Tibial nerve (tissue), 4 donors: ENCODE data around the gene RPL37A. TPM values are rescaled to one million over a fixed set of nuclear protein-coding genes. Genes with fewer than 3 reads are reported as not detected.
A peak's percentile ranks its signal among the peaks of the same experiment; 100 is the strongest.

ENCODE experiments used
- DNase-seq, 2 donors: peaks; one replicate each; pipeline ENCODE4 v3.0.0-alpha.2; 2019; ENCODE audit warnings: low spot score in 2 of 2
- H3K27ac ChIP-seq, 4 donors: fragments of 200-600 bp; sonication (generic) in 3 of 4; one replicate each; pipeline ENCODE4 v1.5.1; 2017 to 2019; ENCODE audit warnings: mild to moderate bottlenecking in 1 of 4
- H3K27me3 ChIP-seq, 2 donors: fragments of 200-600 bp; sonication (generic) in 1 of 2; one replicate each; pipeline versions ENCODE4 v1.5.1 to v1.6.0; 2017 to 2019
- H3K36me3 ChIP-seq, 3 donors: fragments of 200-600 bp; sonication (generic); one replicate each; pipeline ENCODE4 v1.5.1; 2018 to 2019
- H3K4me1 ChIP-seq, 4 donors: fragments of 200-600 bp; sonication (generic) in 3 of 4; one replicate each; pipeline ENCODE4 v1.5.1; 2017 to 2019
- H3K4me3 ChIP-seq, 4 donors: fragments of 200-600 bp; sonication (generic) in 3 of 4; one replicate each; pipeline ENCODE4 v1.5.1; 2017 to 2019; ENCODE audit warnings: mild to moderate bottlenecking in 1 of 4, moderate library complexity in 1 of 4
- H3K9me3 ChIP-seq, 4 donors: fragments of 200-600 bp; sonication (generic) in 3 of 4; one replicate each; pipeline ENCODE4 v1.5.1; 2017 to 2019
- CTCF ChIP-seq, 5 experiments: fragments of 200-600 bp in 3 of 5; fragments of 450-650 bp in 2 of 5; sonication (generic) in 3 of 5; IDR thresholded peaks; one replicate each; pipeline ENCODE4 v1.5.1; 2016 to 2019; ENCODE audit warnings: antibody characterized with exemption in 5 of 5, mild to moderate bottlenecking in 3 of 5, moderate library complexity in 2 of 5
- EP300 ChIP-seq, 2 donors: sonication (generic); formaldehyde crosslinking; IDR thresholded peaks; one replicate each; pipeline ENCODE4 v1.6.1; 2017; ENCODE audit warnings: antibody characterized with exemption in 2 of 2, mild to moderate bottlenecking in 1 of 2
- POLR2A ChIP-seq, 2 donors: fragments of 450-650 bp; IDR thresholded peaks; one replicate each; pipeline ENCODE4 v1.6.1; 2017; ENCODE audit warnings: antibody characterized with exemption in 2 of 2, mild to moderate bottlenecking in 2 of 2, moderate library complexity in 2 of 2
- WGBS, 2 donors: methylation state at CpG; one replicate each; pipeline ENCODE4 v1.1.5; 2018; 5-methylcytosine and 5-hydroxymethylcytosine counted together
- total RNA-seq, 4 donors: library from RNA; depleted of rRNA; stranded (reverse); fragments of >200 nt; gene quantifications; one replicate each; pipeline ENCODE4 v1.1.0, GENCODE V29; 2016

The RPL37A gene
- total RNA-seq, 4 donors from 2014 or later, result 1,138 to 2,228 (median 1,396) TPM

- no peak overlapping the region for H3K27ac ChIP-seq
- H3K4me1 ChIP-seq, result peaks cover 0 to 12% (median 0%) of the 10 kb centered on the region in 4 donors
- DNase-seq, result no peak
- no peak overlapping the region for H3K4me3 ChIP-seq
- no peak for TF ChIP-seq EP300 (IDR thresholded peaks at IDR 0.05)
- TF ChIP-seq CTCF (IDR thresholded peaks at IDR 0.05), result no peak
- TF ChIP-seq POLR2A (IDR thresholded peaks at IDR 0.05), result no peak
- H3K36me3 ChIP-seq, result no peaks in the 10 kb centered on the region
- no peaks in the 10 kb centered on the region for H3K9me3 ChIP-seq
- no peaks in the 10 kb centered on the region for H3K27me3 ChIP-seq
- WGBS, 2 donors, result 74 to 85% methylated on average over 4 of the region's 4 CpGs
Observed at GRCh38 chr2:216545359-216545758, 46.7 kb downstream of the RPL37A start.

- no peak overlapping the region for H3K4me3 ChIP-seq
- peaks cover 0 to 10% (median 0%) of the 10 kb centered on the region in 4 donors for H3K4me1 ChIP-seq
- no peaks in the 10 kb centered on the region for H3K9me3 ChIP-seq
- WGBS, 2 donors, result 62 to 71% methylated on average over 3 of the region's 3 CpGs
- H3K27me3 ChIP-seq, result no peaks in the 10 kb centered on the region
- no peaks in the 10 kb centered on the region for H3K36me3 ChIP-seq
- no peak for DNase-seq
- TF ChIP-seq POLR2A (IDR thresholded peaks at IDR 0.05) (no peak), EP300 (IDR thresholded peaks at IDR 0.05) (no peak), CTCF (IDR thresholded peaks at IDR 0.05) (no peak)
- H3K27ac ChIP-seq, result no peak overlapping the region
Observed at GRCh38 chr2:216546241-216546640, 47.6 kb downstream of the RPL37A start.

GRCh38 chr2:216546641-216547403, 48.2 kb downstream of the RPL37A start:
- H3K27me3 ChIP-seq, result no peaks in the 10 kb centered on the region
- DNase-seq, result no peak
- TF ChIP-seq CTCF (IDR thresholded peaks at IDR 0.05) (no peak), EP300 (IDR thresholded peaks at IDR 0.05) (no peak), POLR2A (IDR thresholded peaks at IDR 0.05) (no peak)
- no peak overlapping the region for H3K27ac ChIP-seq
- no peaks in the 10 kb centered on the region for H3K9me3 ChIP-seq
- 64 to 73% methylated on average over 7 of the region's 7 CpGs for WGBS, 2 donors
- H3K4me3 ChIP-seq, result no peak overlapping the region
- peaks cover 0 to 10% (median 0%) of the 10 kb centered on the region in 4 donors for H3K4me1 ChIP-seq
- H3K36me3 ChIP-seq, result no peaks in the 10 kb centered on the region

- Histone ChIP-seq H3K9me3 (no peaks in the 10 kb centered on the region), H3K27me3 (no peaks in the 10 kb centered on the region), H3K4me1 (peaks cover 0 to 16% (median 0%) of the 10 kb centered on the region in 4 donors), H3K27ac (peak overlapping the region in 2 of 4 donors; percentile 4 to 13), H3K4me3 (no peak overlapping the region), H3K36me3 (no peaks in the 10 kb centered on the region)
- whole genome bisulfite sequencing, 2 donors, result 73 to 79% methylated on average over 5 of the region's 5 CpGs
- no peak for DNase-seq
- no peak for TF ChIP-seq POLR2A (IDR thresholded peaks at IDR 0.05)
- no peak for TF ChIP-seq CTCF (IDR thresholded peaks at IDR 0.05)
- no peak for TF ChIP-seq EP300 (IDR thresholded peaks at IDR 0.05)
Observed at GRCh38 chr2:216548901-216549331, 50.3 kb downstream of the RPL37A start.

GRCh38 chr2:216549926-216550690, 51.5 kb downstream of the RPL37A start:
- no peak for TF ChIP-seq CTCF (IDR thresholded peaks at IDR 0.05)
- no peak for TF ChIP-seq EP300 (IDR thresholded peaks at IDR 0.05)
- TF ChIP-seq POLR2A (IDR thresholded peaks at IDR 0.05), result no peak
- WGBS, 2 donors, result 76 to 84% methylated on average over 10 of the region's 10 CpGs
- DNase-seq, result no peak
- Histone ChIP-seq H3K36me3 (no peaks in the 10 kb centered on the region), H3K27ac (peak overlapping the region in 1 of 4 donors; percentile 4), H3K4me3 (no peak overlapping the region), H3K4me1 (peaks cover 0 to 28% (median 8%) of the 10 kb centered on the region in 4 donors), H3K27me3 (no peaks in the 10 kb centered on the region), H3K9me3 (no peaks in the 10 kb centered on the region)
